NT2/D1 (cell line): Measurements from ENCODE around the gene MRO.

Experiments used
- DNase-seq: peaks from one replicate; pipeline ENCODE4 v3.0.0-alpha.2; 2011; ENCODE audit warnings: low read depth, low spot score
- H3K27me3 ChIP-seq: 2 replicates; pipeline ENCODE4 v1.6.0; 2011; ENCODE audit warnings: mild to moderate bottlenecking; ENCODE audit not compliant: insufficient read length, insufficient read depth
- H3K36me3 ChIP-seq: 2 replicates; pipeline ENCODE4 v1.6.1; 2011; ENCODE audit warnings: mild to moderate bottlenecking, low read length, mixed read lengths; ENCODE audit not compliant: insufficient read depth, insufficient read length
- H3K4me1 ChIP-seq: 2 replicates; pipeline ENCODE4 v1.5.1; 2011; ENCODE audit not compliant: insufficient read depth, insufficient read length
- H3K4me3 ChIP-seq: 2 replicates; pipeline ENCODE4 v1.5.1; 2011; ENCODE audit warnings: low read depth; ENCODE audit not compliant: insufficient read length
- H3K9ac ChIP-seq: 2 replicates; pipeline ENCODE4 v1.6.0; 2011; ENCODE audit warnings: low read depth; ENCODE audit not compliant: insufficient read length
- H3K9me3 ChIP-seq: 2 replicates; pipeline ENCODE4 v1.5.1; 2011; ENCODE audit warnings: mild to moderate bottlenecking, low read length; ENCODE audit not compliant: insufficient read depth
- SUZ12 ChIP-seq: IDR thresholded peaks from 2 replicates; pipeline ENCODE4 v1.6.1; 2011; ENCODE audit not compliant: insufficient read length, insufficient read depth; ENCODE audit errors: extremely low read depth
- YY1 ChIP-seq: IDR thresholded peaks from 2 replicates; pipeline ENCODE4 v1.6.1; 2011; ENCODE audit not compliant: insufficient read length, insufficient read depth
- ZNF274 ChIP-seq: IDR thresholded peaks from 2 replicates; pipeline ENCODE4 v1.6.1; 2011; ENCODE audit warnings: mild to moderate bottlenecking, low read depth, low read length

The MRO gene

DNA sequence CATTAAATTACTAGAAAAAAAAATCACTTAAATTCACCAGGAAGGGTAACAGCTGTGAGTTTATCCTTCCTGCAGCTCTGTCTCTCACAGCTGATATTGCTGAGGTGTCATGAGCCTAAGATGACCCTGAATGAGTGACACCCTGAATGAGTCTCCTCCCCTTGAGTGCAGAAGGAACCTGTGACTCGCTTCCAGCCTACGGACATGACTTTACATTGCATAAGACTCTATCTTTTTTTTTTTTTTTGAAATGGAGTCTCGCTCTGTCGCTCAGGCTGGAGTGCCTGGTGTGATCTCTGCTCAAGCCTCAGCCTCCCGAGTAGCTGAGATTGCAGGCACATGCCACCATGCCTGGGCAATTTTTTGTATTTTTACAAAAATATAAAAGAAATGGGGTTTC lies 14.1 kb downstream of the MRO start:
- H3K4me1 ChIP-seq = no peaks in the 10 kb centered on the region

DNA sequence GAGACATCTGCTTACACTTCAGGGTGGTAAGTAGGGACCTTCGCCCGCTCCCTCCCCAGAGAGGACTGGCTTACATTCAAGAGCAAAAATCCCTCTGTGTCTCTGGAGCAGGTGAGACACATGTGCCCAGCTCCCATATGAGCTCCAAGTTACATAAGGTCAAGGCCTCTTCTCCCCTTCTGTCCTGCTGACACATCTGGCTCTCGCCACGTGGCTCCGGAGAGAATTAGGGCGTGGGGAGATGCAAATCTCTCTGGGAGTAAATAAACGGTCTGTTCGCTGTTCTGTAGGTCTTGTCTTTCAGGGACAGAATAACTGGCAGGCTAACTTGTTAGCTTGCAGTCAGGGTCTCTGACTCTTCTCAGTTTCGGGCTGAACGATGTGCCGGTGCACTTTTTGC lies 16.2 kb downstream of the MRO start:
- H3K4me1 ChIP-seq = no peaks in the 10 kb centered on the region
- no peak for TF ChIP-seq SUZ12
- no peak for TF ChIP-seq ZNF274
- TF ChIP-seq YY1 = no peak
- no peaks in the 10 kb centered on the region for H3K27me3 ChIP-seq
- no peak for DNase-seq
- no peak overlapping the region for H3K9ac ChIP-seq
- H3K9me3 ChIP-seq = no peaks in the 10 kb centered on the region
- no peak overlapping the region for H3K4me3 ChIP-seq
- no peaks in the 10 kb centered on the region for H3K36me3 ChIP-seq

More for the DNA sequence above, 14.1 kb downstream of the MRO start:
- no peaks in the 10 kb centered on the region for H3K27me3 ChIP-seq
- H3K9ac ChIP-seq = no peak overlapping the region
- no peaks in the 10 kb centered on the region for H3K9me3 ChIP-seq
- TF ChIP-seq ZNF274 = no peak
- TF ChIP-seq YY1 = no peak
- TF ChIP-seq SUZ12 = no peak
- H3K4me3 ChIP-seq = no peak overlapping the region
- no peaks in the 10 kb centered on the region for H3K36me3 ChIP-seq
- DNase-seq = no peak

DNA sequence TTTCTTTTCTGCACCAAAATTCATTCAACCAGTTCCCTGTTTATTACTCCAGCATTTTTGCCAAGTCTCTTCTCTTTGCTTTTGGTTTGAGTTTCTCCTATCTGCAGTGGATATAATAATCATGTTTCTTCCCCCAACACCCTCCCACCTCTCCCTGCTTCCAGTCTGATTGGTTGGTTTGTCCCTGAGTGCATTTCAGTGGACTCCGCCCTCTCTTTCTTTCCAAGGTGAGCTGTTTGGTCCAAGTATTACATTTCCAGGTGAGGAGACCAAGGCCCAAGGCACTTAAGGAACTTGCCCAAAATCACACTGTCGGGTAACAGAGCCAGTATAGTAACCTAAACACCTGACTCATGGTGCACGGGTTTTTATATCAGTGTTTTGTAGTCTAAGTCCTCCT lies 17.7 kb downstream of the MRO start:
- no peak for DNase-seq
- Histone ChIP-seq H3K4me1 (no peaks in the 10 kb centered on the region), H3K9ac (no peak overlapping the region), H3K4me3 (no peak overlapping the region), H3K9me3 (no peaks in the 10 kb centered on the region), H3K27me3 (no peaks in the 10 kb centered on the region), H3K36me3 (no peaks in the 10 kb centered on the region)
- TF ChIP-seq ZNF274 (no peak), SUZ12 (no peak), YY1 (no peak)

DNA sequence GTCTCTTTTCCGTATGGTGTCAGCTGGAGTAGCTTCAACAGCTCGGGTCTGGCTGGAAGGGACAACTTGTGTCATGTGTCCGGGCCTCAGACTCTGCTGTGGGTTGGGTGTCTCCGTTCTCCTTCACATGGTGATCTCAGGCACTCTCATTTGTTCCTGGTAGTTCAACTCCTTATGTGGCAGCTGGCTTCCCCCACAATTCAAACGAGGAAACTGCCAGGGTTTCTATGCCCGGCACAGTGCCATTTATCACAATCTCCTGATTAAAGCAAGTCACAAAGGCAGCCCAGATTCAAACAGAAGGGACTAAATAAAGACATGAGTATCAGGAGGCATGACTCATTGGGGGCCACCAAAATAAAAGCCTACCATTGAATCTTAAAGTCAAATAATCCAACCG lies 22.7 kb downstream of the MRO start:
- no peak for DNase-seq
- Histone ChIP-seq H3K9me3 (no peaks in the 10 kb centered on the region), H3K4me1 (no peaks in the 10 kb centered on the region), H3K36me3 (no peaks in the 10 kb centered on the region), H3K27me3 (no peaks in the 10 kb centered on the region), H3K9ac (no peak overlapping the region), H3K4me3 (no peak overlapping the region)
- TF ChIP-seq SUZ12 (no peak), ZNF274 (no peak), YY1 (no peak)

DNA sequence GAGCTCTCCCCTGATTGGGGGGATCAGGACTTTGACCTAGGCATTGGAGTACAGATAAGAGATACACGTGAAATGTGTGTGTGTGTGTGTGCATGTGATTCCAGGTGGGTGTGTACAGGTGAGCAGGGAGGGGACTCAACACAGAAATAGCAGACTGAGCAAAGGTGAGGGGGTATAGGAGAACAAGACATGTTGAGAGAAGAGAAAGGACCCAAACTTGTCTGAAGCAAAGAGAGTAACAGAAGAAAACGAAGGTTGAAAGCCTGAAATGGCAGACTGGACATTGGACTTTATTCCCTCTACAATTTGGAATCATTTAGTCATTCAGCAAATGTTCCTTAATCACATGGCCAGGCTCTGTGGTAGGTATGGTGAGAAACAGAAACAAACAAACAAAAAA lies 23.3 kb downstream of the MRO start:
- H3K9me3 ChIP-seq = no peaks in the 10 kb centered on the region
- TF ChIP-seq YY1 (no peak), ZNF274 (no peak), SUZ12 (no peak)
- H3K9ac ChIP-seq = no peak overlapping the region
- no peaks in the 10 kb centered on the region for H3K4me1 ChIP-seq
- H3K4me3 ChIP-seq = no peak overlapping the region
- no peaks in the 10 kb centered on the region for H3K36me3 ChIP-seq
- H3K27me3 ChIP-seq = no peaks in the 10 kb centered on the region
- DNase-seq = no peak

DNA sequence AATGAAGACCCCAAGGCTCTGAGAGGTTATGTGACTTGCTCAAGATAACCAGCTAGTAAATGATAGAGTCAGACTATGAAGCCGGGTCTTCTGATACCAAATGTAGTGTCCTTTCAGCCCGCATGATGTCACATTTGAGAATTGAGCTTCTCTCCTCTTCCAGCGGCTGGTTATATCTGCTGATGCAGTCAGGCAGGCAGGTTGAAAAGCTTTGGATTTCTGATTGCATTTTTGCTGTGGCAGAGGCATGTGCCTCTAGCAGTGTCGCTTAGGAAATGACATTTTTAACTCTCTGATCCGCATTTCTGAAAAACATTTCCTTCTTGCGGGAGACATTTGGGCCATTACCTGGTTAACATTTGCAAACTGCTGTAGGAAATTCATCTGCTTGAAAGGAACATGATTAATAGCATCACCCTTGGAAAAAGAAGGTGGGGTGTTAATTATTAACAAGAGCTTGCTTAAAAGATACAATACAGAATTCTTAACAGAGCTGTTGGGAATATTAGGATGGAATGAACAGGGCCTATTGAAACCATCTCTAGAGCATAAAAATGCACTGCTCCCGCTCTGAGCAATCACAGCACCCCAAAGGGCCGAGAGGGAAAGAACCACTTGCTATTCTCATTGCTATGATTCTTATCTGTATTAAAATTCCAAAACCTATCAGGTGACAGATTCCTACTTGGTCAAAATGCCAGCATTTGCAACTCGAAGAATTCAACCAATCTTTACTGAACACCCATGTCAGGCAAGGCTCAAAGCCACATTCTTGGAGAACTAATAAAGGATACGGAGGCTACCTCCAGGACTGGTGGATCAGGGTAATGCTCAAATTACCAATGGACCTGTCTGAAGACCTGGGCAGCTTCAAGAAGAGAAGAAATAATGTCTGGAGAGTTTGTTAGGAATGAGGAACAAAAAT lies 25.9 kb downstream of the MRO start:
- Histone ChIP-seq H3K9me3 (no peaks in the 10 kb centered on the region), H3K4me3 (no peak overlapping the region)
- no peak for TF ChIP-seq SUZ12
- TF ChIP-seq YY1 = no peak
- TF ChIP-seq ZNF274 = no peak

DNA sequence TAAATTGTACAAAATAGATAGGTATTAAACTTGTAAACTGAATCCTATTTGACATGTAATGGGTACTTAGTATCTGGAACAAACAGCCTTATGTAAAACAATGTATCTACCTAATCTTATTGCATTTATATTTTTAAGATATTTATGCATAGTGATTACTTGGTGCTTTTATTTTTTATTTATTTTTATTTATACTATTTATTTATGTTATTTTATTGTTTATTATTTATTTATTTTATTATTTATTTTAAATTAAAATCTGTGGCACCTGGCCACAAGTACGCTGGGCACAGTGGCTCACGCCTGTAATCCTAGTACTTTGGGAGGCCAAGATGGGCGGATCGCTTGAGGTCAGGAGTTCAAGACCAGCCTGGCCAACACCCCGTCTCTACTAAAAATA lies 26.9 kb downstream of the MRO start:
- H3K4me1 ChIP-seq = peaks cover 4% of the 10 kb centered on the region
- H3K27me3 ChIP-seq = no peaks in the 10 kb centered on the region
- no peak overlapping the region for H3K4me3 ChIP-seq
- no peak for TF ChIP-seq YY1
- no peak for TF ChIP-seq SUZ12
- no peak for TF ChIP-seq ZNF274
- DNase-seq = no peak
- H3K9ac ChIP-seq = no peak overlapping the region
- H3K36me3 ChIP-seq = no peaks in the 10 kb centered on the region
- no peaks in the 10 kb centered on the region for H3K9me3 ChIP-seq

More for the DNA sequence above, 25.9 kb downstream of the MRO start:
- H3K9ac ChIP-seq = no peak overlapping the region
- no peaks in the 10 kb centered on the region for H3K36me3 ChIP-seq
- no peak for DNase-seq
- H3K27me3 ChIP-seq = no peaks in the 10 kb centered on the region
- no peaks in the 10 kb centered on the region for H3K4me1 ChIP-seq
